HG03571 (cell line): ENCODE measurements around the gene WWTR1.

ENCODE experiments used
- ATAC-seq: cut with Tn5 transposase; IDR thresholded peaks from one replicate; pipeline ENCODE4 v1.9.1; 2021; ENCODE audit not compliant: unreplicated experiment

The WWTR1 gene

GRCh38 chr3:149506540-149506939, 151.3 kb downstream of the WWTR1 start:
- ATAC-seq: no peak

GRCh38 chr3:149502438-149502837, 155.4 kb downstream of the WWTR1 start:
- no peak for ATAC-seq

DNA sequence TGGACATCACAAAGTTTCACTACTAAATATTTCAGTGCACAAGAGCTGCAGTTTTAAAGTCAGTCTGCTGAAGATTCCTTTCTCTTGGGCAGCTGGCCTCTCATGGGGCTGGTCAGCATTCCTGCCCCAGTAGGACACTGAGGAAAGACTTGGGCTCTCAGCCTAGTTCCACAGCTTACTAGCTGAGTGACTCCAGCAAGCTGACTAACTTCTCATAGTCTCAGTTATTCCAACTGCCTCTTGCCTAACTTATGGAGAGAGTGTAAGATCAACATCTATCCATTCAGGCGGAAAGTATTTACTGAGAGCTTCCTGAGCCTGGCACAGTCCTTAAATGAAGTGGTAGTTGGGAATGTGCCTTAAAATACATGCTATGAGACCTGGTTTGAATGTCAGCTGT, 156.3 kb downstream of the WWTR1 start:
- ATAC-seq: no peak

GRCh38 chr3:149497966-149498670, 159.7 kb downstream of the WWTR1 start:
- no peak for ATAC-seq

DNA sequence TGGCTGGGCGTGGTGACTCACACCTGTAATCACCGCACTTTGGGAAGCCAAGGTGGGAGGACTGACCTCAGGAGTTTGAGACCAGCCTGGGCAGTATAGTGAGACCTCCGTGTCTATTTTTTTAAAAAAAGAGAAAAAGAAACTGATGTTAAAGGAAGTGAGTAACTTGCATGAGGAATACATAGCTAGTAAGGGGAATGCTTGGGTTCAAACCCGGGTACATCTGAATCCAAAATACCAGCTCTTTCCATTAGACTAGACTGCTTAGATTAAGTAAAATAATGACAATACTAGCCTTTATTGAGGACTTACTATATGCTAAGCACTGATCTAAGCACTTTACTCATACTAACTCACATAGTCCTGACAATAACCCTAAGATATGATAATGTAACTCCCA, 160.9 kb downstream of the WWTR1 start:
- no peak for ATAC-seq

- ATAC-seq: no peak
Measured at GRCh38 chr3:149495581-149496125, 162.2 kb downstream of the WWTR1 start.

- no peak for ATAC-seq
Measured at GRCh38 chr3:149494759-149495580, 162.9 kb downstream of the WWTR1 start.

DNA sequence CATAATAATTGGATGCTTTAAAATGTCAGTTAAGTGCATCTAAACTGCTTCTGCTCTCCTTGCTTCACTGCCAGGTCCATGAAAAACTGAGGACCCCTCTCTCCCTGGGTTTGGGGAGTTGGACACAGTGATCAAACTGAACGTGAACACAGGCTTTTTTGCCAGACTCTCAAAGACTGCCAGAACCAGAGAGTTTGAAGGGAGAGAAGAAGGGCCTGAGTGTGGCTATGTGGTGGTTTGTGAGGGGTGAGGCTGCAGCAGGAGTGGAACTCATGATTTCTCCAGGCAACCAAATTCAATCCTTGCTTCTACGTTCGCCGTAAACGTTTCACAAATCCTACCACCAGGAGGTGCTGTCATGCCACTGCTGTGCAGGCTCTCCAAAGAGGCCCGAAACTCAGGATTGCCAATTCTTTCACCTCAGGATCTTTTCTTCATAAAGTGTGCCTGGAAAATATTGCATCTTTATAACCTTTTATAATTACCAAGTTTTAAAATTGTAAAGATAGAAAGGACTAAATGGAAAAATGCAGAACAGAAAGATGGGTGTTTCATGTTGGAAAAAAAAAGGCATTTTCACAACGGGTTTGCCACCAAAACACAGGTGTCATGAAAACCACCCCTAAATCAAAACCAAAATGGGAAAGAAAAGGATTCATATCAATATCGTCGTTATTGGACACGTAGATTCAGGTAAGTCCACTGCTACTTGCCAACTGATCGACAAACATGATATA, 163.6 kb downstream of the WWTR1 start:
- ATAC-seq: no peak

- no peak for ATAC-seq
Measured at GRCh38 chr3:149493315-149494021, 164.4 kb downstream of the WWTR1 start.

GRCh38 chr3:149490260-149490971, 167.4 kb downstream of the WWTR1 start:
- no peak for ATAC-seq

DNA sequence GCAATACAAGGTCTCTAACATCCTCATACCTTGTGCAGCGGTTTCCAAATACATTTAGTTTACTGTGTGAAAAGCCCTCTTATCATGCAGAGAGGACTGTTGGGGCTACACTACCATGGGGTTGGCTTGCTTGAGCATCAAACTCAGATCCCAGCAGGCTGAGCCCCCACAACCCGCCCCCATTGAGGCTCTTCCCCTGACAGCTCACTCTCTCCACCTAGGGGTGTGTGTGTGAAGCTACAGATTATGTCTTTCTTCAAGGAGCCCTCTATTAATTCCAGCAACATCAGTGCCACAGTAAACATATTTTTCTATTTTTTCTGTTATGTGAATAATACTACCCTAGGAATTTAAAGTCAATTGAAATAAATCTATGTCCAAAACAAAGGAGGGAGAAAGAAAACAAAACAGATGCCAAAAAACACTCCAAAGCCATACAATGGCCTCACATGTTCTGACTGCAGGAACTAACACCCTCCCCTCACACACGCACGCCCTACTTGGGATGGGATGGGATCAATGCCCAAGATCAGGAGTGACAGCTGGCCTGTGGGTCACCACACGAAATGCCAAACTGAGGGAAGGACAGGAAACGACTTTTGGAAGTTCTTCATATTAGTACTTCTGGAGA, 168.7 kb downstream of the WWTR1 start:
- ATAC-seq: no peak

- peak; percentile 92 for ATAC-seq
Measured at GRCh38 chr3:149487598-149488197, 170.1 kb downstream of the WWTR1 start.

GRCh38 chr3:149486726-149487125, 171.1 kb downstream of the WWTR1 start:
- ATAC-seq: no peak

DNA sequence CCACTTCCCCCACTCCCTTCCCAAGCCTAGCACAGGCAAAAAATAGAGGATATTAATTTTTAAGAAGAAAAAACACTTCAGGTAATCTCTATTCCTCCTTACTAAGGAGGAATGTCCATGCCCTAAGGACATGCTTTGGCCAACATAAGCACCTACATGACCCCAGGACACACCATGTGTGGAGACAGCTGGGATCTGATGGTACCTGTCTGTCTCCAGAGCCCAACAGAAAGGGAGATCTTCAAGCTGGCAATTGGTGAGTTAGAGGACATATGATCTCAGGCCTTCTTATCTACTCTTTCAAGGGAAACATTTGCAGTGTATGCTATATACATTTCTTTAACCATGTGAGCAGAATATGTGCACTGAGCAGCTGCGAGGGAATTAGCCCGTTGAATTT, 176.3 kb downstream of the WWTR1 start:
- no peak for ATAC-seq

DNA sequence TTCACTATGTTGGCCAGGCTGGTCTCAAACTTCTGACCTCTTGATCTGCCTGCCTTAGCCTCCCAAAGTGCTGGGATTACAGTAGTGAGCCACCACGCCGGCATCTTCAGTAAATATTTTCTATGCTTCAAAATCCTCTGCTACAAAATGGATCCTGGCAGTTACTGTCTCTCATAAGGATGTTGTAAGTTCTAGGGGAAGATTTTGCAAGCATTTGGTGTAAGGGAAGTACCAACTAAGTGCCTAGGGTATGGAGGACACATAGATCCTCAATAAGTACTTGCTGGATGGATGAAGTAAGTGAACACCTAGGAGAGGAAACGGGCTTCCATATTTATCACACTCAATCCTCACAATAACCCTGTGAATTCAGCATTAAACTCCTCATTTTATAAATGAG, 176.8 kb downstream of the WWTR1 start:
- no peak for ATAC-seq

DNA sequence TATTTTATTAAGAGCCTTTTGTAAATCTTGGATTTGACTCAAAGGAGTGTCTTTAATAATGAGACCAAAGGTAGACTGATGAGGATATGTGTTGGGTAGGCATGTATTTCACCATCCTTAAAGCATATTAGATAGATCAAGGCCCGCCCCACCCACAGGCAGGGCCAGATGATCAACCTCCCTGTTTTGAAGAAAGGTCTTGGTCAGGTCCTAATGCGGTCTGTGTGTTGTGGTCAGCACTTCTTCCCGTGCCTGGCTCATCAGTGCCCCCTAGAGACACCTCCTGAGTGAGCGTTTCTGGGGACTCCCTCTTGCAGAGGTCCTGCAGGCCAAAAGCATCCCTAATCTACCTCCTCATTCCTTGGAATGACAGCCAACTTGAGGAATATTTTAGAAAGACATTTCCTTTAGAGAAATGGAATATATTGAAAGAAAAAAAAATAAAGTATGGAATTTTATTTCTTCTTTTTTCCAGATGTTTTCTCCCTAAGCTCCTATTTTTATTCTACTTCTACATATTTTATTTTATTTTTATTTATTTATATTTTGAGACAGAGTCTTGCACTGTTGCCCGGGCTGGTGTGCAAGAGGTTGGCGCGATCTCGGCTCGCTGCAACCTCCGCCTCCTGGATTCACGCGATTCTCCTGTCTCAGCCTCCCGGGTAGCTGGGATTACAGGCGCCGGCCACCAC, 177.4 kb downstream of the WWTR1 start:
- ATAC-seq: peak; percentile 92

- no peak for ATAC-seq
Measured at GRCh38 chr3:149479621-149480325, 178.1 kb downstream of the WWTR1 start.

- no peak for ATAC-seq
Measured at GRCh38 chr3:149476225-149476624, 181.6 kb downstream of the WWTR1 start.
